GM12875 (cell line): ENCODE results near the gene DSCAM.

Experiments used
- H3K4me3 ChIP-seq: one replicate; pipeline ENCODE4 v1.5.1; 2011; ENCODE audit warnings: low read depth, low read length, control low read depth
- TF ChIP-seq, protein P1 (sequence below): IDR thresholded peaks from 2 replicates; pipeline ENCODE4 v1.5.1; 2011; ENCODE audit warnings: low read depth, mild to moderate bottlenecking, control low read depth, inconsistent platforms, low read length, moderate library complexity, borderline replicate concordance; ENCODE audit not compliant: insufficient read depth

DSCAM gene

DNA sequence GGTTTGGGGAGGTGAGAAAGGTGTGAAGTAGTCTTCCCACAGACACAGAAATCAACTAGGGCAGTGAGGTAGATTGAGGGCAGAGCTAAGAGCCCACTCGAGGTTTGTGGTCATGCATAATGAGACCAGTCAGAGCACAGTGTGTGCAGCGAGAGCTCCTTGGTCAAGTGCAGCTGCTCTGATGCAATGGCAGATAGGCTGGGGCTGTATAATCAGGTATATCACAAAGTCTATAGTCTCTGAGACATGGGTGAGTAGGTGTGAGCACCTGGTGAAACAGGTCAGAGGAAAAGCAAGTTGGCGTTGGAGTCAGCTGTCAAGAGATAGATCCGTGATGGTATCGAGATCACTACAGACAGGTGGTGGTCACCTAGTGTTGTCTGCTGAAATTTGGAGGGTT, 17.6 kb downstream of the DSCAM start:
- TF ChIP-seq, protein P1, sequence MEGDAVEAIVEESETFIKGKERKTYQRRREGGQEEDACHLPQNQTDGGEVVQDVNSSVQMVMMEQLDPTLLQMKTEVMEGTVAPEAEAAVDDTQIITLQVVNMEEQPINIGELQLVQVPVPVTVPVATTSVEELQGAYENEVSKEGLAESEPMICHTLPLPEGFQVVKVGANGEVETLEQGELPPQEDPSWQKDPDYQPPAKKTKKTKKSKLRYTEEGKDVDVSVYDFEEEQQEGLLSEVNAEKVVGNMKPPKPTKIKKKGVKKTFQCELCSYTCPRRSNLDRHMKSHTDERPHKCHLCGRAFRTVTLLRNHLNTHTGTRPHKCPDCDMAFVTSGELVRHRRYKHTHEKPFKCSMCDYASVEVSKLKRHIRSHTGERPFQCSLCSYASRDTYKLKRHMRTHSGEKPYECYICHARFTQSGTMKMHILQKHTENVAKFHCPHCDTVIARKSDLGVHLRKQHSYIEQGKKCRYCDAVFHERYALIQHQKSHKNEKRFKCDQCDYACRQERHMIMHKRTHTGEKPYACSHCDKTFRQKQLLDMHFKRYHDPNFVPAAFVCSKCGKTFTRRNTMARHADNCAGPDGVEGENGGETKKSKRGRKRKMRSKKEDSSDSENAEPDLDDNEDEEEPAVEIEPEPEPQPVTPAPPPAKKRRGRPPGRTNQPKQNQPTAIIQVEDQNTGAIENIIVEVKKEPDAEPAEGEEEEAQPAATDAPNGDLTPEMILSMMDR: no peak
- H3K4me3 ChIP-seq: no peak overlapping the region

DNA sequence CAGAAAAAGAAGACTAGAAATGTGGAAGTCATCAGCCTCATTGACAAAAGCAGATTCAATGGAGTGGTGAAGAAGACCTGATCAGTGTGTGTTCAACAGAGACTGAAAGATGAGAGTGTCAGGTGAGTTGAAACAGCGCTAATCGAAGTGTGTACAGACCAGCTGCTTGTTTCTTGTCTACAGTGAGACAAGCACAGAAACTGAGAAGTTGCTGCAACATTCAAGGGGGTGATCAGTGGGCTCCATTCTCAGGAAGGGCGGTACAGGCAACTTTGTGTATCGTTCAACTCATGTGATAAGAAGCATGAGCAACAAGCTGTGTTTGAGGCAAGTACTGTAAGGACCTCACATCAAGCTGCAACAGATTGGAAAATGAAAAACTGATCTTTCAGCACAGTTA, 19.4 kb downstream of the DSCAM start:
- TF ChIP-seq, protein P1: no peak
- no peak overlapping the region for H3K4me3 ChIP-seq

DNA sequence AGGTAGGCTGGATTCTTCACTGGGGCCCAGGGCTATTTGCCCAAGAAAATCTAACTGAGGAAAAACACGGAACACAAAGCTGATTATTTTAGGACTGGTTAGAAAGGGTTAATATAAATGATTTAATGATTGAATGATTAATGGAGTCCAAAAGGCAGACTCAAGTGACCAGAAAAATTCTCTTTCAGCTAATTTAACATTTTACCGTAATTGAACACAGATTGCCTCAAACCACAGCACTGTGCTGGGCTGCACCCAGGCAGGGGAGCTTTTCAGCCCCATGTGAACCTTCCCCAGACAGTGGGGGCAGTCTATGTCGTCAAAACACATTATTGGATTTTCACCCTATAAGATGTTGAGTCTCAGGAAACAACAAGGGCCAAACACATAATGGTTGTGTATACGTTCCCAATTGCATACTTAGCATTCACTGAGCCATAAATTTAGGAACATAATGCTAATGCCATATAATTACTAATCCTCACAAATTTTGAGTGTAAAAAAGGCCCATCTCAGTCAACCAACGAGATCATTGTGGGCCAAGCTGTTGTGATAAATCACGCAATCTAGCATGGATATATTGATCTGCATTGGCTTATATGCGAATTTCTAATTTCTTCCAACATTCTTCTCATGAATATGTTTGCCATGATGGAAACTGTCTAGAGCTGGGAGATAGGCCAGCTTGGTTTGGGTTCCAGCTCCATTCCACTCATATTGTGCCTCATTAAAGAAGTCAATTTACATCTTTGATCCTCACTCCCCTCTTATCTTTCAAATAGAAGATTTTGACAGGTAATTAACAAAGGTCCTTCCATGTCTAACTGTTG, 27.7 kb downstream of the DSCAM start:
- H3K4me3 ChIP-seq: no peak overlapping the region
- TF ChIP-seq, protein P1: no peak

DNA sequence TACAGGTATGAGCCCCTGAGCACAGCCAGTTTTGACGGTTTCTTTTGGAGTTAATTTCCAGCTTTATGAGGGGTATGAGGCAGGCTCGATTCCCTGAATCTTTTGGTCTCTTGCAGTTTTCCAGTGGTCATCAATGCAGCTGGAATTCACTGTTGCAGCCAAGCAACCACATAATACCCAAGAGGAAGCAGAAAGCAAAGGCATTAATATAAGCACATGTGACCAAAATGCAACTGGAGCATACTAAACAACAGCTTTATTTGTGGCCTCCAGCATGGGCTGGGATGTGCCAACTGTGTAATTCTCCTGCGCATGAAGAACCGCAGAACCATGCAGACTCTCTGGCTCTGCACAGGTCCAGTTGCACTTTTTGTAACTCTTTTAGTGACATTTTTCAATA, 33.0 kb downstream of the DSCAM start:
- H3K4me3 ChIP-seq: no peak overlapping the region
- TF ChIP-seq, protein P1: no peak

DNA sequence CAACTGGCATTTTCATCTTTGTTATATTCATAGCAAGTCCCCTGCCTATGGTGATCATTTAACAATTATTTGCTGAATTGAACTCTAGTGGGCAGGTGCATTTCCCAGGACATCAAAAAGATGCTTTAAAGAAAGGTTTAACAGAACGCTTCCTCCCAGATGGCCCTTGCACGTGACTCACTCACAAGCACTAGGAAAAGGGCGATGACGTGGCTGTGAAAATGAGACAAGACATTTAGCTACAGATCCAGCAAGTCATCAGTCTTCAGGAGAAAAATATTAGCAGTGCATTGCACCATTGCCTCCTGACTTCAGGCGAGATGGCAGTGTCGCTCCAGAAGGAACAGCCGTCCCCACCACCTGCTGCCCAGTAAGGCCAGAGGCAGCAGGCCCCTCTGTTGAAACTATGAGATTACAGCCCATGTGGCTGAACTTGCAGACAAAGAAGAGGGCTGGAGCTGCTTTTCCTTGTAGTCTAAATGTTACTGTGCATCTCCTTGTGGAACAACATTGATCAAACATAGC, 37.2 kb downstream of the DSCAM start:
- TF ChIP-seq, protein P1: no peak
- no peak overlapping the region for H3K4me3 ChIP-seq

DNA sequence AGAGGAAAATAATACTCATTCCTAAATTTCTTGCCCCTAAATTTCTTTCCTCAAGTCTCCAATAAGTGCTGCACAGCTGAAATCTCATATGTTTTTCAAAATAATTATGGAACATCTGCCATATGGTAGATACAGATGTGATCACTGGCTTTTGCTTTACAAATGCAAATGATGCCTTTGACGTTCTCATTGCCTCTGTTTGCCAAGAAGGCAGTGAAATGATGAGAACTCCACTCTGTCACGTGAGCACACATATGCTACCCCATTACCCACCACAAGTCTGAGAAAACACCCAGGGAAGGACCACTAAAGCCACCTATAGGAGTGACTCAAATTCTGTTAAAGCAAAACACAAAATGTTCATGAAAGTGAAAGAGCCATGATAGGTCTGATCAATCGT, 43.9 kb downstream of the DSCAM start:
- TF ChIP-seq, protein P1: no peak
- no peak overlapping the region for H3K4me3 ChIP-seq

DNA sequence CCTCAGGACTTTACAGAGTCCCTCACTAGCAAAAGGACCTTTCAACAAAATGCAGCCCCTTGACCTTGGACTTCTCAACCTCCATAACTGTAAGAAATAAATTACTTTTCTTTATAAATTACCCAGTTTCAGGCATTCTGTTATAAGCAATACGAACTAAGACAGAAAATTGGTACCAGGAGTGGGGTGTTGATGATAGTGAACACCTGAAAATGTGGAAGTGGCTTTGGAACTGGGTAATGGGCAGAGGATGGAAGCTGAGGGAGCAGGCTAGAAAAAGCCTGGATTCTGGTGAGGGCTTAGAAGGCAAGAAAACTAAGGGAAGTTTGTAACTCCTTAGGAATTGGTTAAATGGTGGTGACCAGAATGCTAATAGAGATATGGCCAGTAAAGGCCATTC, 46.8 kb downstream of the DSCAM start:
- H3K4me3 ChIP-seq: no peak overlapping the region
- TF ChIP-seq, protein P1: no peak
